Endothelial cell of umbilical vein (primary cell): Measurements from ENCODE around the gene LHCGR. TPM values are rescaled to one million over a fixed set of nuclear protein-coding genes. Genes with fewer than 3 reads are reported as not detected.

Experiments used
- Bru-seq: library from RNA; stranded (reverse); fragments of 400-500 nt; gene quantifications from one replicate; lab custom pipeline; 2021; lab: Mats Ljungman, UMichigan
- BruChase-seq, 2 experiments: library from RNA; stranded (reverse); fragments of 400-500 nt; gene quantifications; one replicate each; lab custom pipeline; 2021; lab: Mats Ljungman, UMichigan
- BruUV-seq: library from RNA; stranded (reverse); fragments of 400-500 nt; replicated peaks from 2 replicates; lab custom pipeline; 2021; lab: Mats Ljungman, UMichigan
- CTCF ChIA-PET: fragments of 300-600, 350-600 bp; sonication (Branson Sonifier 250); formaldehyde crosslinking; loops from one replicate; lab custom pipeline; 2021; ENCODE audit warnings: antibody characterized with exemption, inconsistent platforms; lab: Charles Lee
- POLR2A ChIA-PET: fragments of 300-600, 350-600 bp; sonication (Branson Sonifier 250); formaldehyde crosslinking; loops from one replicate; lab custom pipeline; 2021; ENCODE audit warnings: antibody characterized with exemption, inconsistent platforms; lab: Charles Lee
- DNase-seq: peaks from one replicate; pipeline ENCODE4 v3.0.0-alpha.2; 2011; ENCODE audit warnings: low read depth, low spot score
- FAIRE-seq: peaks from 2 replicates; lab custom pipeline; 2011; peaks lifted over from hg19 to GRCh38; lab: Jason Lieb, UNC
- H2AFZ ChIP-seq: 2 replicates; pipeline ENCODE4 v1.6.0; 2012; ENCODE audit warnings: low read depth, low read length, control low read depth, inconsistent platforms
- H3K27ac ChIP-seq: 2 replicates; pipeline ENCODE4 v1.5.1; 2011; ENCODE audit warnings: low read depth, mild to moderate bottlenecking, control low read depth, low read length, moderate library complexity; ENCODE audit not compliant: insufficient read depth
- H3K27me3 ChIP-seq, 2 experiments: 2 replicates each; pipeline versions ENCODE4 v1.6.0 to v1.6.1; 2011; ENCODE audit warnings: low read length in 2 of 2, mixed read lengths in 1 of 2; ENCODE audit not compliant: control insufficient read depth in 2 of 2, insufficient read depth in 2 of 2
- H3K36me3 ChIP-seq, 2 experiments: 2 replicates in 1 of 2; 3 replicates in 1 of 2; pipeline ENCODE4 v1.5.1; 2011; ENCODE audit warnings: low read length in 2 of 2, mild to moderate bottlenecking in 1 of 2, moderate library complexity in 1 of 2; ENCODE audit not compliant: control insufficient read depth in 2 of 2, insufficient read depth in 2 of 2; ENCODE audit errors: extremely low read depth in 1 of 2
- H3K4me1 ChIP-seq: 3 replicates; pipeline ENCODE4 v1.5.1; 2011; ENCODE audit warnings: mild to moderate bottlenecking, low read length; ENCODE audit not compliant: control insufficient read depth, insufficient read depth; ENCODE audit errors: extremely low read depth
- H3K4me2 ChIP-seq: 2 replicates; pipeline ENCODE4 v1.6.1; 2011; ENCODE audit warnings: low read length, control low read depth, mixed read lengths; ENCODE audit not compliant: insufficient read depth
- H3K4me3 ChIP-seq, 3 experiments: fragments of 200-600 bp in 1 of 3; sonication (generic), shearing (Covaris generic) in 1 of 3; replicated peaks in 1 of 3; 2 replicates each; pipeline ENCODE4 v1.5.1; 2011 to 2016; ENCODE audit warnings: control low read depth in 3 of 3, low read length in 3 of 3, mild to moderate bottlenecking in 2 of 3, inconsistent platforms in 1 of 3, low read depth in 1 of 3, moderate library complexity in 1 of 3; ENCODE audit not compliant: insufficient read depth in 1 of 3
- H3K79me2 ChIP-seq: 2 replicates; pipeline ENCODE4 v1.6.0; 2012; ENCODE audit warnings: low read length, inconsistent platforms; ENCODE audit not compliant: control insufficient read depth, insufficient read depth
- H3K9ac ChIP-seq: replicated peaks from 2 replicates; pipeline ENCODE3; 2011; ENCODE audit warnings: low read length, control low read depth; ENCODE audit not compliant: insufficient read depth; ENCODE audit errors: extremely low read depth
- H3K9me1 ChIP-seq: replicated peaks from 3 replicates; pipeline ENCODE4 v1.6.0; 2011; ENCODE audit warnings: mild to moderate bottlenecking, low read length; ENCODE audit not compliant: control insufficient read depth, insufficient read depth; ENCODE audit errors: extremely low read depth
- H3K9me3 ChIP-seq: replicated peaks from 2 replicates; pipeline ENCODE4 v1.5.1; 2012; ENCODE audit warnings: low read length, inconsistent platforms; ENCODE audit not compliant: control insufficient read depth, insufficient read depth
- H4K20me1 ChIP-seq: replicated peaks from 2 replicates; pipeline ENCODE3; 2011; ENCODE audit warnings: mild to moderate bottlenecking, low read length; ENCODE audit not compliant: control insufficient read depth, insufficient read depth; ENCODE audit errors: extremely low read depth
- CTCF ChIP-seq, 2 donors: IDR thresholded peaks; 1 replicate in 1 of 2; 2 replicates in 1 of 2; pipeline ENCODE4 v1.5.1; 2011; ENCODE audit warnings: low read length in 2 of 2, mild to moderate bottlenecking in 2 of 2, moderate library complexity in 2 of 2, control low read depth in 1 of 2, inconsistent platforms in 1 of 2, low read depth in 1 of 2; ENCODE audit not compliant: insufficient read depth in 1 of 2; ENCODE audit errors: extremely low read depth in 1 of 2
- EZH2 ChIP-seq: IDR thresholded peaks from 2 replicates; pipeline ENCODE4 v1.6.1; 2012; ENCODE audit warnings: borderline replicate concordance, low read depth, mild to moderate bottlenecking, moderate library complexity, low read length, inconsistent platforms; ENCODE audit not compliant: severe bottlenecking
- FOS ChIP-seq: IDR thresholded peaks from 2 replicates; pipeline ENCODE4 v1.6.1; 2011; ENCODE audit warnings: mild to moderate bottlenecking, low read length, moderate library complexity, borderline replicate concordance; ENCODE audit not compliant: insufficient read depth
- GATA2 ChIP-seq: IDR thresholded peaks from 2 replicates; pipeline ENCODE4 v1.7.0; 2011; ENCODE audit warnings: low read depth, mild to moderate bottlenecking, moderate library complexity, mixed read lengths, low read length; ENCODE audit not compliant: insufficient read length, insufficient read depth
- JUN ChIP-seq: IDR thresholded peaks from 2 replicates; pipeline ENCODE4 v1.6.1; 2011; ENCODE audit warnings: borderline replicate concordance, low read depth; ENCODE audit not compliant: insufficient read length, insufficient read depth
- MYC ChIP-seq: IDR thresholded peaks from one replicate; pipeline ENCODE4 v1.6.1; 2011; ENCODE audit warnings: mild to moderate bottlenecking, low read depth, low read length
- POLR2A ChIP-seq: IDR thresholded peaks from 2 replicates; pipeline ENCODE4 v1.6.1; 2012; ENCODE audit warnings: low read depth, mild to moderate bottlenecking, control low read depth, low read length
- POLR2AphosphoS5 ChIP-seq: IDR thresholded peaks from 2 replicates; pipeline ENCODE4 v1.6.1; 2012; ENCODE audit warnings: low read depth, mild to moderate bottlenecking, control low read depth, low read length, moderate library complexity; ENCODE audit not compliant: insufficient read depth
- dilution Hi-C: fragments of 300-500 bp; cut with MboI; formaldehyde crosslinking; loops from one replicate; pipeline ENCODE4 v1.15.0; 2019; ENCODE audit warnings: low sequenced_read_pairs; ENCODE audit not compliant: extremely low pct_ligation_motif_present
- intact Hi-C: fragments of 100-400 bp; cut with micrococcal nuclease; formaldehyde crosslinking; loops from one replicate; pipeline ENCODE4 v1.10.0; 2022
- long read RNA-seq: library from polyadenylated mRNA; stranded (forward); transcript quantifications from one replicate; pipeline ENCODE4 v2.0.0, GENCODE V29; 2021
- polyA minus RNA-seq, 3 experiments: library from RNA; depleted of rRNA, polyadenylated mRNA; stranded (reverse); fragments of >200 nt; gene quantifications; 1 replicate in 1 of 3; 2 replicates in 2 of 3; pipeline ENCODE4 v1.2.3, GENCODE V29; 2011
- polyA plus RNA-seq, 4 experiments: library from polyadenylated mRNA; depleted of rRNA in 3 of 4; stranded (reverse) in 3 of 4; unstranded in 1 of 4; fragments of >200 nt; gene quantifications; 2 replicates each; pipeline versions ENCODE4 v1.2.1 to v1.2.3, GENCODE V29; 2011 to 2012; ENCODE audit warnings: missing spikeins in 1 of 4
- total RNA-seq: library from RNA; stranded (reverse); gene quantifications from 2 replicates; pipeline ENCODE4 v1.2.3, GENCODE V29; 2021
- TF ChIP-seq, protein P1 (sequence below): IDR thresholded peaks from 2 replicates; pipeline ENCODE4 v1.6.1; 2011; ENCODE audit not compliant: insufficient read depth, insufficient read length

LHCGR gene
- total RNA-seq (not detected in 2 replicates), polyA plus RNA-seq (not detected in 2 replicates), polyA minus RNA-seq (not detected in 2 replicates), Bru-seq, nascent RNA (not detected), BruChase-seq, experiment 1, labeled RNA remaining after a 6-hour chase (not detected), BruChase-seq, experiment 2, labeled RNA remaining after a 2-hour chase (not detected)
- polyA plus RNA-seq (2011; cell fraction: cytosol; rRNA removed): not detected in 2 replicates
- polyA plus RNA-seq (2011; cell fraction: nucleus; rRNA removed): not detected in 2 replicates
- polyA plus RNA-seq (2012): not detected in 2 replicates
- polyA minus RNA-seq (2011; cell fraction: cytosol; rRNA and poly(A)+ RNA removed): not detected
- not detected in 2 replicates for polyA minus RNA-seq (2011; cell fraction: nucleus; rRNA and poly(A)+ RNA removed)
- long read RNA-seq: 0 reads

DNA sequence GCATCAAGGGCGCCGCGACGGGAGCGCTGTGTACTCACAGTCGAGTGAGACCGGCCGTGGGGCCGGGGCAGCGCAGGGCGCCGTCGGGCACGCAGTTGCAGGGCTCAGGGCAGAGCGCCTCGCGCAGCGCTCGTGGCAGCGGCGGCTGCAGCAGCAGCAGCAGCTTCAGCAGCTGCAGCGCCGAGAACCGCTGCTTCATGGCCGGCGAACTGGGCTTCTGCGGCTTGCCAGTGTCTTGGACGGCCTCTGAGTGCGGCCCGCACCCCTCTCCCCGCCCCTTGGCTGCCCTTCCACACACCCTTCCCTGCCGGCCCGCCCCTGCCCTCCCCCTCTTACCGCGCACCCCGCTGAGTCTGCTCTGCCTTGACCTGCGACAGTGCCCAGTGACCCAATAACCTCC is at the start of gene LHCGR:
Gene LHCGR, minus strand, starts transcription at position 252 of the 400 bp plus-strand sequence. Its CDS starts 53 bp downstream, at position 199.
- DNase-seq (no peak), FAIRE-seq (no peak)
- TF ChIP-seq MYC (no peak), FOS (no peak), CTCF (IDR thresholded peaks at IDR 0.05; ENCODE audit: extremely low read depth in 1 of 2, insufficient read depth in 1 of 2, low read depth in 1 of 2, low read length in 2 of 2) (no peak), EZH2 (no peak), GATA2 (no peak), POLR2A (no peak), JUN (no peak), POLR2AphosphoS5 (no peak)
- TF ChIP-seq, protein P1, sequence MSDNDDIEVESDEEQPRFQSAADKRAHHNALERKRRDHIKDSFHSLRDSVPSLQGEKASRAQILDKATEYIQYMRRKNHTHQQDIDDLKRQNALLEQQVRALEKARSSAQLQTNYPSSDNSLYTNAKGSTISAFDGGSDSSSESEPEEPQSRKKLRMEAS: no peak
- Histone ChIP-seq H3K9ac (no peak within 1 kb of the TSS), H3K79me2 (no peaks in the 10 kb centered on the region), H3K9me3 (no peaks in the 10 kb centered on the region), H3K4me3 (no peak within 1 kb of the TSS), H4K20me1 (no peaks in the 10 kb centered on the region), H3K4me1 (no peaks in the 10 kb centered on the region), H3K9me1 (no peaks in the 10 kb centered on the region), H3K27me3 (peaks cover 10 to 11% of the 10 kb centered on the region in 2 experiments), H3K4me2 (no peak within 1 kb of the TSS), H3K36me3 (no peaks in the 10 kb centered on the region), H2AFZ (no peak within 1 kb of the TSS), H3K27ac (no peak within 1 kb of the TSS)
- POLR2A ChIA-PET: no interaction called here
- dilution Hi-C loops (no loop called here), intact Hi-C loops (no loop called here)
- BruUV-seq: no TSS peak
- CTCF ChIA-PET: no interaction called here
